OCI-LY3 (cell line): ENCODE measurements around the gene NOVA1.

Source experiments
- EZH2phosphoT487 ChIP-seq: fragments of 200-600 bp; shearing (Covaris generic); IDR thresholded peaks from 2 replicates; pipeline ENCODE4 v1.6.1; 2018; ENCODE audit warnings: antibody characterized with exemption, mixed run types, low read depth
- TF ChIP-seq, protein P1 (sequence below): fragments of 200-600, 300-600 bp; sonication (generic); IDR thresholded peaks from 2 replicates; pipeline ENCODE4 v1.5.1; 2014; ENCODE audit warnings: antibody characterized with exemption, low read length, low read depth

- TF ChIP-seq, protein P1, sequence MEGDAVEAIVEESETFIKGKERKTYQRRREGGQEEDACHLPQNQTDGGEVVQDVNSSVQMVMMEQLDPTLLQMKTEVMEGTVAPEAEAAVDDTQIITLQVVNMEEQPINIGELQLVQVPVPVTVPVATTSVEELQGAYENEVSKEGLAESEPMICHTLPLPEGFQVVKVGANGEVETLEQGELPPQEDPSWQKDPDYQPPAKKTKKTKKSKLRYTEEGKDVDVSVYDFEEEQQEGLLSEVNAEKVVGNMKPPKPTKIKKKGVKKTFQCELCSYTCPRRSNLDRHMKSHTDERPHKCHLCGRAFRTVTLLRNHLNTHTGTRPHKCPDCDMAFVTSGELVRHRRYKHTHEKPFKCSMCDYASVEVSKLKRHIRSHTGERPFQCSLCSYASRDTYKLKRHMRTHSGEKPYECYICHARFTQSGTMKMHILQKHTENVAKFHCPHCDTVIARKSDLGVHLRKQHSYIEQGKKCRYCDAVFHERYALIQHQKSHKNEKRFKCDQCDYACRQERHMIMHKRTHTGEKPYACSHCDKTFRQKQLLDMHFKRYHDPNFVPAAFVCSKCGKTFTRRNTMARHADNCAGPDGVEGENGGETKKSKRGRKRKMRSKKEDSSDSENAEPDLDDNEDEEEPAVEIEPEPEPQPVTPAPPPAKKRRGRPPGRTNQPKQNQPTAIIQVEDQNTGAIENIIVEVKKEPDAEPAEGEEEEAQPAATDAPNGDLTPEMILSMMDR: no peak
- TF ChIP-seq EZH2phosphoT487: no peak
These were observed 72.7 kb downstream of the NOVA1 start for GRCh38 chr14:26525085-26525484.
